ENCODE data around the gene ANKRD7. TPM values are rescaled to one million over a fixed set of nuclear protein-coding genes. Genes with fewer than 3 reads are reported as not detected.
"Not testable (repeated sequence)": the region's sequence is repeated elsewhere in the genome, so short reads cannot be mapped to it uniquely, and the experiment has no call there.

Gene ANKRD7
- total RNA-seq, 1 donor from 2014 or later: not detected

- Mint-ChIP-seq H3K36me3 (ENCODE audit: low read depth) (no peaks in the 10 kb centered on the region), H3K9me3 (no peaks in the 10 kb centered on the region), H3K27ac (no peak overlapping the region), H3K4me1 (no peaks in the 10 kb centered on the region), H3K4me3 (no peak overlapping the region), H3K27me3 (peaks cover 4% of the 10 kb centered on the region)
- intact Hi-C loops (cut with micrococcal nuclease): no loop called here
- ATAC-seq (ENCODE audit: low read depth): no peak
- CTCF ChIA-PET: no interaction called here
- POLR2A ChIA-PET: no interaction called here
- no peak for TF ChIP-seq CTCF (IDR thresholded peaks at IDR 0.05)
- no peak for DNase-seq
These were observed 8.3 kb downstream of the ANKRD7 start for GRCh38 chr7:118232837-118233236.

- no peaks in the 10 kb centered on the region for H3K9me3 Mint-ChIP-seq
- ATAC-seq (ENCODE audit: low read depth): no peak
- DNase-seq: no peak
- TF ChIP-seq CTCF (IDR thresholded peaks at IDR 0.05): no peak
- CTCF ChIA-PET: no interaction called here
- no peaks in the 10 kb centered on the region for H3K4me1 Mint-ChIP-seq
- POLR2A ChIA-PET: no interaction called here
- intact Hi-C loops (cut with micrococcal nuclease): no loop called here
- H3K27ac Mint-ChIP-seq: no peak overlapping the region
- peaks cover 4% of the 10 kb centered on the region for H3K27me3 Mint-ChIP-seq
- H3K4me3 Mint-ChIP-seq: no peak overlapping the region
- no peaks in the 10 kb centered on the region for H3K36me3 Mint-ChIP-seq (ENCODE audit: low read depth)
These were observed 9.3 kb downstream of the ANKRD7 start for GRCh38 chr7:118233799-118234198.

- H3K4me1 Mint-ChIP-seq: no peaks in the 10 kb centered on the region
- H3K36me3 Mint-ChIP-seq (ENCODE audit: low read depth): no peaks in the 10 kb centered on the region
- H3K27ac Mint-ChIP-seq: no peak overlapping the region
- peaks cover 2% of the 10 kb centered on the region for H3K9me3 Mint-ChIP-seq
- ChIA-PET CTCF (no interaction called here), POLR2A (no interaction called here)
- intact Hi-C loops (cut with micrococcal nuclease): no loop called here
- no peak for ATAC-seq (ENCODE audit: low read depth)
- H3K4me3 Mint-ChIP-seq: no peak overlapping the region
- TF ChIP-seq CTCF (IDR thresholded peaks at IDR 0.05): no peak
- peaks cover 4% of the 10 kb centered on the region for H3K27me3 Mint-ChIP-seq
- DNase-seq: no peak
These were observed 14.5 kb downstream of the ANKRD7 start for GRCh38 chr7:118239014-118239413.

GRCh38 chr7:118240320-118240719 lies 15.8 kb downstream of the ANKRD7 start:
- ATAC-seq (ENCODE audit: low read depth); H3K4me3 Mint-ChIP-seq; H3K4me1 Mint-ChIP-seq; H3K27ac Mint-ChIP-seq; H3K36me3 Mint-ChIP-seq (ENCODE audit: low read depth); POLR2A ChIA-PET; H3K27me3 Mint-ChIP-seq; intact Hi-C loops (cut with micrococcal nuclease); CTCF ChIA-PET; H3K9me3 Mint-ChIP-seq; DNase-seq: not testable (repeated sequence)

GRCh38 chr7:118243695-118244094 lies 19.2 kb downstream of the ANKRD7 start:
- Mint-ChIP-seq H3K9me3 (peaks cover 2% of the 10 kb centered on the region), H3K4me1 (no peaks in the 10 kb centered on the region), H3K27me3 (no peaks in the 10 kb centered on the region), H3K4me3 (no peak overlapping the region), H3K36me3 (ENCODE audit: low read depth) (no peaks in the 10 kb centered on the region), H3K27ac (no peak overlapping the region)
- DNase-seq (no peak), ATAC-seq (ENCODE audit: low read depth) (no peak)
- ChIA-PET CTCF (no interaction called here), POLR2A (no interaction called here)
- no peak for TF ChIP-seq CTCF (IDR thresholded peaks at IDR 0.05)
- intact Hi-C loops (cut with micrococcal nuclease): no loop called here

- H3K9me3 Mint-ChIP-seq: peaks cover 2% of the 10 kb centered on the region
- DNase-seq: no peak
- no peak for ATAC-seq (ENCODE audit: low read depth)
- POLR2A ChIA-PET: no interaction called here
- no peak overlapping the region for H3K4me3 Mint-ChIP-seq
- no peak overlapping the region for H3K27ac Mint-ChIP-seq
- no peaks in the 10 kb centered on the region for H3K4me1 Mint-ChIP-seq
- no peak for TF ChIP-seq CTCF (IDR thresholded peaks at IDR 0.05)
- intact Hi-C loops (cut with micrococcal nuclease): no loop called here
- peaks cover 1% of the 10 kb centered on the region for H3K27me3 Mint-ChIP-seq
- H3K36me3 Mint-ChIP-seq (ENCODE audit: low read depth): no peaks in the 10 kb centered on the region
- CTCF ChIA-PET: no interaction called here
These were observed 20.9 kb downstream of the ANKRD7 start for GRCh38 chr7:118245267-118246040.

All from activated B cell treated with CpG ODN at 0.5 μM for 24 hours (primary cell).